ENCODE measurements around the gene VWA8.
"Not testable (repeated sequence)": the region's sequence is repeated elsewhere in the genome, so short reads cannot be mapped to it uniquely, and the experiment has no call there.

Gene VWA8

DNA sequence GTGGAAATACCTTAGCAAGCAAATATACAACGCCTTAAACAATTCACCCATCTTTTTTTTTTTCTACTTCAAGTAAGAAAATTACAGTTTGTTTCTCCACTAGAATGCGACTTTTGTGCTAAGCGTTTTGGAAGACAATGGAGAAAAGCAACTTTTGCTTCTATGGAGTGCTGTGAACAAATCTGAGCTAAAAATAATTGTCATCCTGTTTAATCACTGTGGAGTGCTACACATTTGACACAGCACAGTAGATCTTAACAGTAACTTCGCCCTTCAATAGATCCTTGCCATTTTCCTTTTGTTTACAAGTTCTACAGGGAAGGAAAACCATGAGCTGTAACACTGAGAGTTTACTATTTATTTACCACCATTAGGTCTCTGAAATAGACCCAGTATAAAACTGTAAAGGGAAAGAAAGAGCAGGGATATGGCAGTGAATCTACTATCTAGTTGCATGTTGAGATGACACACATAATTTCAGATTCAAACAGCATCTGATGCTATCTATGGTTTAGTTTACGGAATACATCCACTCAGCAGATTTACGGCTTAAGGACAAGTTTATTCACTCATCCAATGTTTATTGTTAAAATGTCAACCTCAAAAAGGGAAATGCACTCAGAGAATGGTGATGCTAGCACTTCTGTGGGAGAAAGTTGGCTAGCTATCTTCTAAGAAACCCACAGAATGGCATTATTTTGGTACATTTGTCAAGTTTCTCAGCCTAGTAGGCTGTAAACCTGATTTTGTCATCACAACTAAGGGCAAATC lies 175.3 kb downstream of the VWA8 start:
- DNase-seq, result no peak

DNA sequence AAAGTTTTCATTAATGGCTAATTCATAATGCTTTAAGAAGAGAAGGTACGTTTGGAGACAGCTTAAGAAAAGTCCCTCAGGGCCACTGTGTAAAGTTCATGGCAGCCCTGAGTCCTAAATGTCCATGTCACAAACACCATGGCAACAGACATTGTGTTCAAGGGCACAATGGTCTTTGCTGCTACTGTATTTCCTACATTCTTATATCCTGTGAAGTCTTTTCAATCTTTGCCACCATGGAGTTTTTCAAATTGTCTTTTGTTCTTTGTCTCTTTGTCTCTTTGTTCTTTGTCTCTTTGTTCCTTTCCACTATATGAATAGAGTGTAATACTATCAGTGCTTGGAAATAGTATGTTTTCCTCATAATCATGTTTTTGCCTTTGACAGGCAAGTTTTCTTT lies 178.8 kb downstream of the VWA8 start:
- DNase-seq, result no peak

DNA sequence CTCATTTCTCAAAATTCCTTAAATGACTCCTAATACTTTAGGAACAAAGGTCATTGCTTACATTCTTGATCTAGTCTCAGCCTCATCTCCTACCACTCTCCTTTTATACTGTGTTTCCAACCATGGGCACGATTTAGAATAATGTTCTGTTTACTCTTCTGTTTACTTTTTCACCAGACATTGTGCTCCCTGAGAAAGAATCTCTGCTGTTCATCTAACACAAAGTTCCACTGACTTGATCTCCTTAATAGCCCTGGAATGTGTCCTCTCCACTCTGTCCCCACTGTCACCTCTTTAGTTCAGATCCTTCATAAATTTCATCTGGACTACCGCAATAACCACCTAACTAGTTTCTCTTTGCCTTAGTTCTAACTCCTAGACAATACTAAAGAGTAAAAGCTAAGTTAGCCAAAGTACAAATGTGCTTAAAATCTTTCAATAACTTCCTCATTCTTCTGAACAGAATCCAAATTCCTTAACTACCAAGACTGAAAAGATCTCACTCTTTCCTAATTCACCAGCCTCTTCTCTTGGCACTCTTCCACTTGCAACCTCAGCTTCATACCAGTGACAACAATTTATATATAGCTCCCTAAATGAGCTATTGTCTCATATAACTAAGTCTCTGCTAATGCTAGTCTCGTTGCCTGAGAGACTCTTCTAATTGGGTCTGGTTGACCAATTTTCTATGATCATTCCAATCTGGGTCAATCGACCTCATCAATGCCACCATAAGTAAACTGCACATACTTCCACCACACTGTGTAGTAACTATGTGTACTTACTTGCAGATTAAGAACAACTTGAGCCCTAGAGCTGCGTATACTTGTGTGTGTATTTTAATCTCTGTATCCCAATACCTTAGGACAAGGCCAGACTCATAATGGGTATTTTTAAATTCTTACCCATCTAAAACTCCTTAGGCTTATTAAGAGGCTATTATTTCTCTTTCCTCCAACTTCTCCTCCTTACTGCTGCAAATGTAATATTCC lies 179.9 kb downstream of the VWA8 start:
- no peak for DNase-seq

DNA sequence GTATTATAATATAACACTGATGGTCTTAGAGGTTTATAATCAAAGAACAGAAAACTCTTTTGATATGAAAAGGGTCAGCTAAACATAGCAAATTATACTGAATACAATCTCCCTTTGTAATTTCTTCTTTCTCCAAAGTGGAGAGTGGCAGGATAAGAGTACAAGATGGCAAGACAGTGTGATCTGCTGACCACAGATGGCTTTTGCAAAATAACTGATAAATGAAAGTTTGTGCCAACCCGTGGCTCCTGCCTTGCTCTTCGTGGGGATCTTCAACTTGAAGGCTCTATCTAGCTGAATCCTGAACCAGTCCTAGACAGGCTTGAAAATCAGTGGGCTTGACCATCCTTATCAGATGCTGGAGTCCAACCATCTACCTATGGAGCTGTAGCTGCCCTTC lies 185.7 kb downstream of the VWA8 start:
- DNase-seq, result no peak

GRCh38 chr13:41774605-41775218 lies 186.2 kb downstream of the VWA8 start:
- no peak for DNase-seq

DNA sequence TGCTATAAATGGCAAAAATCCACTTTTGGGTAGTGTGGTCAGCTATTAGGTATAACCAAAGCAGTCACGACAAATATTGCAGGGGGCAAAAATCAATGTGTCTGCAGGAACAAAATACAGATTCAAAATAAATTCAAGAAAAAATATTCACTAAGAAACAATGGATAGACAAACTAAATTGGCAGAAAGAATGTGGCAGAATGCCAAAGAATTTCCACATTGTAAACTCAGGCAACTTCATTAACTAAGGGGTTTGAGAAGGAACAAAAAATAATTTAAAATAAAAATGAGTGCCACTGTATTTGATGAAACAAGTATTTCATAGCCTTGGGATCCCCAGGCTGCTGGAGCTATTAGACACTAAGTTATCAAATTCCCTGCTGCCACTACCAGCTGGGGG lies 193.1 kb downstream of the VWA8 start:
- DNase-seq, result no peak

GRCh38 chr13:41766439-41766838 lies 194.5 kb downstream of the VWA8 start:
- no peak for DNase-seq

- no peak for DNase-seq
These were observed 195.1 kb downstream of the VWA8 start for GRCh38 chr13:41765813-41766212.

GRCh38 chr13:41765020-41765419 lies 195.9 kb downstream of the VWA8 start:
- DNase-seq, result no peak

- DNase-seq, result no peak
These were observed 196.4 kb downstream of the VWA8 start for GRCh38 chr13:41764558-41764957.

- no peak for DNase-seq
These were observed 197.1 kb downstream of the VWA8 start for GRCh38 chr13:41763782-41764181.

- DNase-seq, result no peak
These were observed 198.1 kb downstream of the VWA8 start for GRCh38 chr13:41762796-41763195.

GRCh38 chr13:41756198-41756880 lies 204.6 kb downstream of the VWA8 start:
- no peak for DNase-seq

DNA sequence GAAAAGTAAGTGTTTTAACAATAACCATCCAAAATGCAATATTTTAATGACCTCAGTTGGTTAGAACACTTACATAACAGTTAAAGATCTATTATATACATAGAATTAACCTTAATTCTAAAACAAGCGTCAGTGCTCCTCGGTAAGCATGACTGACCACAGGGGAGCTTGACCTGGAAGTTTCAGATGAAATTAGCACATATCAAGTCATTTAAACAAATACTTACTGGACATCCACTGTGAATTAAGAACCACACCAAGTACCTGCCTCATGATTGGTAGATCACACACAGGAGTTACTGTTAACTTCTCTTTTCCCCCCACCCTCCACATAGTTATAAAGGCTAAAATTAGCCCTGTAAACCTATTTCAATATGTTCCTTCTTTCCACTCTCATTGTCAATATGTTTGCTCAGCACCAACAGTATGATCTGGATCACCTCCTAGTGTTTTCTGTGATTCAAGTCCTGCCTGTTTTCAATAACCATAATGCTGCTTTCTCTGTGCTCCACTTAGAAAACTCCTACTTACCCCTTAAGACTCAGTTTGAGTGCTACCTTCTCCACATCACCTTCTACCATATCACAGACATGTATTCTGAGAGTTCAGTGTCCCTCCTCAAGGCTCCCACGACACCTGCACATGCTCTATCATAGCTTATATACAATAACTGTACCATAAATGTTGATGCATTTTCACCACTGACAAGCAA lies 209.0 kb downstream of the VWA8 start:
- no peak for DNase-seq

DNA sequence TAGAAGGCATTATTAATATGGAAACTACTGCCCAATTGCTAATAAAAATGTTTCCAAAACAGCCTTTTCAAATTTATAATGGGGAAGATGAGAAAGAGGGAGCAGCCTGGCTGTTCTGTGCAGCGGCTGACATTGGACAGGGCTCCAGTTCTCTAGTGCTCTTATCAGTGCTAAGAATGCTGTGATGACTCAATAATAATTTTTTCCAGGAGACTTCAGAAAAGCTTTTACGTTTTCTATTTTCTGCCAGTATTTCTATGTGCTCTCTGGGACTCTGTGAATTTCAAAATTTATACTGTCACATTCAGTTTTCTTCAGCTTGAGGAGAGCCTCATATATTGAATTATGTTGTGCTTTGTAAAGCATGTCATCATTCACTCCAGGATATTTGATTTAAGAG lies 209.6 kb downstream of the VWA8 start:
- DNase-seq, result no peak

GRCh38 chr13:41746259-41746658 lies 214.7 kb downstream of the VWA8 start:
- DNase-seq, result no peak

DNA sequence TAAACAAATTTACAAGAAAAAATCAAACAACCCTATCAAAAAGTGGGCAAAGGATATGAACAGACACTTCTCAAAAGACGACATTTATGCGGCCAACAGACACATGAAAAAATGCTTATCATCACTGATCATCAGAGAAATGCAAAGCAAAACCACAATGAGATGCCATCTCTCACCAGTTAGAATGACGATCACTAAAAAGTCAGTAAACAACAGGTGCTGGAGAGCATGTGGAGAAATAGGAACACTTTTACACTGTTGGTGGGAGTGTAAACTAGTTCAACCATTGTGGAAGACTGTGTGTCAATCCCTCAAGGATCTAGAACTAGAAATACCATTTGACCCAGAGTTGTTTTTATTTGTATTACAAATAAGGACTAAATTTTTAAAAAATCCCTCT lies 215.4 kb downstream of the VWA8 start:
- not testable (repeated sequence) for DNase-seq

GRCh38 chr13:41742917-41743552 lies 217.9 kb downstream of the VWA8 start:
- DNase-seq, result no peak

DNA sequence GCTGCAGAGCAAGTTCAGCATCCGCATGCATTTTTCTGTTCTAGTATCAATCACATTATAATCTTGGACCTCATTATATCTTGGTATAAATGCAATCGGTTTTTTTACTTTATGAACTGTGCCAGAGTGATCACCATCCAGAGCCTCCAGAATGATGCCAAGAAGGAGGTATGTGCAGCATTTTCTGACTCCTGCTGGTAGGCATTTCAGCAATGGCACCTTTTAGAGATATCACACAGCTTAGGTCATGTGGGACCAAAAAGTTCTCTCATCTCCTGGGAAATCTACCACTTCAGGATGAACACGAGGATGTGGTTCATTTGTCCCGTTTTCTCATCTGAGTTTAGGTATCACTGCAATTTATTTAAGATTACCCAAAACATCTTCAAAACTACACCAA lies 220.4 kb downstream of the VWA8 start:
- DNase-seq, result no peak

GRCh38 chr13:41722684-41723535 lies 238.0 kb downstream of the VWA8 start:
- no peak for DNase-seq
